Mucosa of stomach (tissue), 1 donor: ENCODE measurements around the gene RTN4R.

Experiments
- H3K27me3 ChIP-seq: one replicate; pipeline ENCODE4 v1.7.0; 2013; ENCODE audit warnings: mild to moderate bottlenecking, low read length; ENCODE audit not compliant: control insufficient read depth, insufficient read depth
- H3K36me3 ChIP-seq: one replicate; pipeline ENCODE4 v1.7.0; 2013; ENCODE audit warnings: low read length; ENCODE audit not compliant: control insufficient read depth, insufficient read depth
- H3K4me1 ChIP-seq: one replicate; pipeline ENCODE4 v1.7.0; 2013; ENCODE audit warnings: mild to moderate bottlenecking, low read length; ENCODE audit not compliant: control insufficient read depth, insufficient read depth
- H3K4me3 ChIP-seq: one replicate; pipeline ENCODE4 v1.7.0; 2013; ENCODE audit warnings: low read length
- H3K9ac ChIP-seq: one replicate; pipeline ENCODE4 v1.7.0; 2013; ENCODE audit warnings: mild to moderate bottlenecking, low read length, moderate library complexity
- H3K9me3 ChIP-seq: one replicate; pipeline ENCODE4 v1.7.0; 2013; ENCODE audit warnings: mild to moderate bottlenecking, low read length, moderate library complexity; ENCODE audit not compliant: control insufficient read depth
- donor health status: Pancreatic carcinoma.

RTN4R gene

GRCh38 chr22:20242393-20243175, 25.5 kb downstream of the RTN4R start:
- Histone ChIP-seq H3K9ac (no peak overlapping the region), H3K36me3 (no peaks in the 10 kb centered on the region), H3K4me3 (no peak overlapping the region), H3K4me1 (peaks cover 12% of the 10 kb centered on the region), H3K27me3 (no peaks in the 10 kb centered on the region), H3K9me3 (no peaks in the 10 kb centered on the region)

GRCh38 chr22:20241579-20242392, 26.3 kb downstream of the RTN4R start:
- Histone ChIP-seq H3K36me3 (no peaks in the 10 kb centered on the region), H3K9me3 (no peaks in the 10 kb centered on the region), H3K9ac (no peak overlapping the region), H3K4me1 (peaks cover 12% of the 10 kb centered on the region), H3K4me3 (no peak overlapping the region), H3K27me3 (peaks cover 5% of the 10 kb centered on the region)

GRCh38 chr22:20240900-20241299, 27.2 kb downstream of the RTN4R start:
- Histone ChIP-seq H3K4me1 (peaks cover 12% of the 10 kb centered on the region), H3K36me3 (no peaks in the 10 kb centered on the region), H3K27me3 (peaks cover 6% of the 10 kb centered on the region), H3K9ac (no peak overlapping the region), H3K4me3 (no peak overlapping the region), H3K9me3 (no peaks in the 10 kb centered on the region)

- Histone ChIP-seq H3K27me3 (peaks cover 6% of the 10 kb centered on the region), H3K36me3 (no peaks in the 10 kb centered on the region), H3K4me1 (peaks cover 12% of the 10 kb centered on the region), H3K9me3 (no peaks in the 10 kb centered on the region), H3K9ac (no peak overlapping the region), H3K4me3 (no peak overlapping the region)
These were observed 27.7 kb downstream of the RTN4R start for GRCh38 chr22:20240447-20240764.

GRCh38 chr22:20239676-20240446, 28.3 kb downstream of the RTN4R start:
- no peak overlapping the region for H3K4me3 ChIP-seq
- H3K4me1 ChIP-seq: peaks cover 12% of the 10 kb centered on the region
- no peaks in the 10 kb centered on the region for H3K36me3 ChIP-seq
- H3K27me3 ChIP-seq: peaks cover 6% of the 10 kb centered on the region
- no peak overlapping the region for H3K9ac ChIP-seq
- no peaks in the 10 kb centered on the region for H3K9me3 ChIP-seq

DNA sequence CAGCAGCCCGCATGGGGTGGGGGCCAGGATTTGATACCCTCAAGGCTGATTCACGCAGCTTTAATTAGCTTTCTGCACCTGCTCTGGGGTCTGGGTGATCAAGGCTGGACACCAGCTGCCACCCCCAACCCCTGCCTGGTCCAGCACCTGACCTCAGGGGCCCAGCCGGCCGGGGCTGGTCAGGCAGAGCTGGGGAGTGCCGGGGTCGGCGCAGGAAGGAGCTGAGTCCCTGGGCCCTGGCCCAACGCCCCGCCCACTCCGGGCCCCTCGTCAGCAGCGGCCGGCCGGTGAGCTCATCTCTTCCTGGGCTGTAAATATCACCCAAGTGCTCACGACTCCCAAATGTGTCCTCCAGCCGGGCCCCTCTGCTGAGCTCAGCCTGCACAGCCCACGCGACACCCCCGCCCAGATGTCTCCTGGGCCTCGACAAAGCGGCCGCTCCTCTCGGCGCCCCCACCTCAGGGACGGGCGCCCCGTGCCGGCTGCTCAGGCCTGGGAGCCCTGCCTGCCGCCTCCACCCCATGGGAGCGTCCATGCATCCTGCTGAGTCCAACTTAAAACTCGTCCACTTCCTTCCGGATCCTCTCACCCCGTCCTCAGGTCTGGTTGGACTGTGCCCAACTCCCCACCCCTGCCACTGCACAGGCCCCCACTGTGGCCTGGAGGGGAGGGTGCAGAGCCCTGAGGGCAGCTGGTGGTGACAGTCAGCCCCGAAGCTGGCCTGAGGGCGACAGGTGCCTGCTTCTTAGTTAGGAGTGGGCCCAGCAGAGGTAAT, 29.0 kb downstream of the RTN4R start:
- Histone ChIP-seq H3K36me3 (no peaks in the 10 kb centered on the region), H3K9ac (no peak overlapping the region), H3K27me3 (peaks cover 6% of the 10 kb centered on the region), H3K4me3 (no peak overlapping the region), H3K9me3 (no peaks in the 10 kb centered on the region), H3K4me1 (peaks cover 11% of the 10 kb centered on the region)

- H3K36me3 ChIP-seq: no peaks in the 10 kb centered on the region
- H3K9ac ChIP-seq: no peak overlapping the region
- peaks cover 6% of the 10 kb centered on the region for H3K27me3 ChIP-seq
- H3K4me1 ChIP-seq: peaks cover 5% of the 10 kb centered on the region
- H3K4me3 ChIP-seq: no peak overlapping the region
- H3K9me3 ChIP-seq: no peaks in the 10 kb centered on the region
These were observed 29.6 kb downstream of the RTN4R start for GRCh38 chr22:20238536-20238900.

GRCh38 chr22:20237480-20238440, 30.4 kb downstream of the RTN4R start:
- H3K4me3 ChIP-seq: no peak overlapping the region
- H3K4me1 ChIP-seq: no peaks in the 10 kb centered on the region
- H3K27me3 ChIP-seq: peaks cover 6% of the 10 kb centered on the region
- H3K9me3 ChIP-seq: no peaks in the 10 kb centered on the region
- H3K9ac ChIP-seq: no peak overlapping the region
- H3K36me3 ChIP-seq: no peaks in the 10 kb centered on the region

DNA sequence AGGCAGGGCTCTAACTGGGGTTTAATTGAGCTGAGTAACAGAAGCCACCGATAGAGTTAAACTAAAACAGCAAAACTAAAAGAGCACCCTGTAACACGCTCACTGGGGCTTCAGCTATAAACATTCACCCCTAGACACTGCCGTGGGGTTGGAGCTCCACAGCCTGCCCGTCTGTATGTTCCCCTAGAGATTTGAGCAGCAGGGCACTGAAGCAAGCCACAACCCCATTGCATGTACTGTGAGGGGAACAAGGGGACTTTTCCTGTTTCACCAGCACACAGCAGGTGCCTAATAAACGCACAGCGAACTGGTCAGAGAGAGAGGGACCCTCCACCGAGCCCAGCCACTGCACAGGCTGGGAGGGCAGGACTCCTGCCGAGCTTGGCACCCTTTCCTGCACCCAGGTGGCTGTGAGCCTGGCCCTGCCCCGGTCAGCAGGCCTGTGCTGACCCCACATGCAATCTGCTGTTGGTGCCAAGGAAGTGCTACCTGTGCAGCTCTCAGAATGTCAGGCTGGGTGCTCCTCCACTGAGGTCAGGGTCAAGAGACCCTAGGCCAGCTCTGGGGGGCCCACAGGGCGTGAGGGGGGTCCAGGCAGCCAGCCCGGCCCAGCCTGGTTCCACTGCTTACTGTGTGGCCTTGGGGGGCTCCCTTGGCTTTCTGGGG, 31.9 kb downstream of the RTN4R start:
- no peaks in the 10 kb centered on the region for H3K9me3 ChIP-seq
- H3K36me3 ChIP-seq: no peaks in the 10 kb centered on the region
- H3K4me1 ChIP-seq: no peaks in the 10 kb centered on the region
- H3K4me3 ChIP-seq: no peak overlapping the region
- no peak overlapping the region for H3K9ac ChIP-seq
- H3K27me3 ChIP-seq: peaks cover 6% of the 10 kb centered on the region

- H3K4me3 ChIP-seq: no peak overlapping the region
These were observed 32.6 kb downstream of the RTN4R start for GRCh38 chr22:20235389-20235991.

More at GRCh38 chr22:20235389-20235991, 32.6 kb downstream of the RTN4R start:
- H3K4me1 ChIP-seq: no peaks in the 10 kb centered on the region
- no peaks in the 10 kb centered on the region for H3K36me3 ChIP-seq
- no peak overlapping the region for H3K9ac ChIP-seq
- H3K9me3 ChIP-seq: no peaks in the 10 kb centered on the region
- peaks cover 6% of the 10 kb centered on the region for H3K27me3 ChIP-seq
